B cell (primary cell): ENCODE measurements around the gene DMAC2. TPM values are rescaled to one million over a fixed set of nuclear protein-coding genes. Genes with fewer than 3 reads are reported as not detected.

Experiments used
- ATAC-seq: fragments of 200-7000 bp; cut with Tn5 transposase; one replicate; pipeline ENCODE4 v1.10.0; 2021; ENCODE audit warnings: low read depth, mild to moderate bottlenecking, moderate number of reproducible peaks, moderate library complexity
- CTCF ChIA-PET: fragments of 350-600 bp; sonication (Branson Sonifier 250); formaldehyde crosslinking; loops from one replicate; lab custom pipeline; 2021; ENCODE audit warnings: antibody characterized with exemption, inconsistent platforms; lab: Charles Lee
- POLR2A ChIA-PET: fragments of 350-600 bp; sonication (Branson Sonifier 250); formaldehyde crosslinking; loops from one replicate; lab custom pipeline; 2021; ENCODE audit warnings: antibody characterized with exemption; lab: Charles Lee
- DNase-seq: peaks from one replicate; pipeline ENCODE4 v3.0.0; 2013
- H2AFZ ChIP-seq: 2 replicates; pipeline ENCODE4 v1.6.1; 2012; ENCODE audit warnings: mild to moderate bottlenecking, low read depth, low read length; ENCODE audit not compliant: insufficient read depth, poor library complexity, severe bottlenecking
- H3K27ac ChIP-seq, 2 donors: 1 replicate in 1 of 2; 2 replicates in 1 of 2; pipeline ENCODE4 v1.5.1; 2012 to 2013; ENCODE audit warnings: low read length in 2 of 2, mild to moderate bottlenecking in 2 of 2, moderate library complexity in 1 of 2
- H3K27me3 ChIP-seq, 4 experiments: fragments of 200-600 bp in 1 of 4; sonication (generic) in 1 of 4; replicated peaks in 1 of 4; 1 replicate in 2 of 4; 2 replicates in 2 of 4; pipeline versions ENCODE4 v1.6.1 to v1.7.0; 2013 to 2016; ENCODE audit warnings: low read length in 3 of 4, mild to moderate bottlenecking in 2 of 4, mixed read lengths in 1 of 4, moderate library complexity in 1 of 4; ENCODE audit not compliant: insufficient read depth in 4 of 4, control insufficient read depth in 3 of 4; ENCODE audit errors: control extremely low read depth in 1 of 4
- H3K36me3 ChIP-seq, 2 experiments: replicated peaks in 1 of 2; 1 replicate in 1 of 2; 2 replicates in 1 of 2; pipeline versions ENCODE4 v1.6.1 to v1.7.1; 2013; ENCODE audit warnings: low read length in 1 of 2; ENCODE audit not compliant: insufficient read depth in 2 of 2, control insufficient read depth in 1 of 2; ENCODE audit errors: control extremely low read depth in 1 of 2, extremely low read depth in 1 of 2
- H3K4me1 ChIP-seq, 2 donors: fragments of 200-600 bp in 1 of 2; sonication (generic) in 1 of 2; 1 replicate in 1 of 2; 2 replicates in 1 of 2; pipeline versions ENCODE4 v1.5.1 to v1.6.1; 2013 to 2017; ENCODE audit warnings: low read length in 2 of 2; ENCODE audit not compliant: control insufficient read depth in 2 of 2, insufficient read depth in 2 of 2
- H3K4me2 ChIP-seq: replicated peaks from 2 replicates; pipeline ENCODE3; 2012; ENCODE audit warnings: mild to moderate bottlenecking, low read depth, low read length; ENCODE audit not compliant: poor library complexity, severe bottlenecking
- H3K4me3 ChIP-seq, 5 experiments: fragments of 200-600 bp in 1 of 5; sonication (generic) in 1 of 5; 1 replicate in 3 of 5; 2 replicates in 2 of 5; pipeline versions ENCODE4 v1.5.1 to v1.7.0; 2011 to 2016; ENCODE audit warnings: low read length in 4 of 5, mild to moderate bottlenecking in 4 of 5, low read depth in 2 of 5, control low read depth in 1 of 5, moderate library complexity in 1 of 5; ENCODE audit not compliant: insufficient read depth in 1 of 5; ENCODE audit errors: control extremely low read depth in 1 of 5, extremely low read depth in 1 of 5
- H3K79me2 ChIP-seq: fragments of 200-600 bp; sonication (generic); one replicate; pipeline ENCODE4 v1.6.0; 2016; ENCODE audit warnings: low read length; ENCODE audit not compliant: control insufficient read depth, insufficient read depth
- H3K9ac ChIP-seq: fragments of 200-600 bp; sonication (generic); 2 replicates; pipeline ENCODE4 v1.6.1; 2017; ENCODE audit warnings: mild to moderate bottlenecking, low read length, moderate library complexity
- H3K9me3 ChIP-seq, 3 donors: one replicate each; pipeline versions ENCODE4 v1.6.1 to v1.7.1; 2013; ENCODE audit warnings: low read length in 2 of 3; ENCODE audit not compliant: control insufficient read depth in 2 of 3, insufficient read depth in 1 of 3; ENCODE audit errors: control extremely low read depth in 1 of 3
- H4K20me1 ChIP-seq: 2 replicates; pipeline ENCODE4 v1.6.0; 2012; ENCODE audit warnings: mild to moderate bottlenecking, low read length; ENCODE audit not compliant: insufficient read depth, control insufficient read depth, poor library complexity, severe bottlenecking
- H3K27ac Mint-ChIP-seq: one replicate; pipeline ENCODE4 v1.8.0; 2021; ENCODE audit warnings: mixed read lengths
- H3K27me3 Mint-ChIP-seq: one replicate; pipeline ENCODE4 v1.8.0; 2021; ENCODE audit warnings: mixed read lengths
- H3K4me1 Mint-ChIP-seq: one replicate; pipeline ENCODE4 v1.8.0; 2021; ENCODE audit warnings: mixed read lengths
- H3K4me3 Mint-ChIP-seq: one replicate; pipeline ENCODE4 v1.8.0; 2021; ENCODE audit warnings: mixed read lengths
- H3K9me3 Mint-ChIP-seq: one replicate; pipeline ENCODE4 v1.8.0; 2022; ENCODE audit warnings: mixed read lengths; ENCODE audit not compliant: insufficient read depth
- EZH2 ChIP-seq: IDR thresholded peaks from 2 replicates; pipeline ENCODE4 v1.6.1; 2012; ENCODE audit warnings: borderline replicate concordance, low read depth, mild to moderate bottlenecking, moderate library complexity, low read length; ENCODE audit not compliant: insufficient read depth, poor library complexity, severe bottlenecking
- WGBS: methylation state at CpG from one replicate; pipeline ENCODE4 v1.1.5; 2013; ENCODE audit warnings: missing lambda C conversion rate; ENCODE audit not compliant: insufficient coverage; 5-methylcytosine and 5-hydroxymethylcytosine counted together
- intact Hi-C: fragments of 100-400 bp; cut with micrococcal nuclease; formaldehyde crosslinking; loops from one replicate; pipeline ENCODE4 v1.10.0; 2022
- polyA plus RNA-seq: library from polyadenylated mRNA; depleted of rRNA; stranded (reverse); fragments of >200 nt; gene quantifications from 2 replicates; pipeline ENCODE4 v1.2.3, GENCODE V29; 2012
- total RNA-seq, 2 donors: library from RNA; stranded (reverse); fragments of 120-200 nt in 1 of 2; gene quantifications; 1 replicate in 1 of 2; 2 replicates in 1 of 2; pipeline versions ENCODE4 v1.2.3 to v1.2.4, GENCODE V29; 2013 to 2022
- TF ChIP-seq, protein P1 (sequence below): fragments of 200-600 bp; IDR thresholded peaks from one replicate; pipeline ENCODE4 v1.8.0; 2022; ENCODE audit warnings: antibody characterized with exemption, mild to moderate bottlenecking

DMAC2 gene
- total and polyA plus RNA-seq, 2 donors (not counting 1 experiment from before 2014, with no cell fraction given), result 31.8 to 41.7 TPM

DNA sequence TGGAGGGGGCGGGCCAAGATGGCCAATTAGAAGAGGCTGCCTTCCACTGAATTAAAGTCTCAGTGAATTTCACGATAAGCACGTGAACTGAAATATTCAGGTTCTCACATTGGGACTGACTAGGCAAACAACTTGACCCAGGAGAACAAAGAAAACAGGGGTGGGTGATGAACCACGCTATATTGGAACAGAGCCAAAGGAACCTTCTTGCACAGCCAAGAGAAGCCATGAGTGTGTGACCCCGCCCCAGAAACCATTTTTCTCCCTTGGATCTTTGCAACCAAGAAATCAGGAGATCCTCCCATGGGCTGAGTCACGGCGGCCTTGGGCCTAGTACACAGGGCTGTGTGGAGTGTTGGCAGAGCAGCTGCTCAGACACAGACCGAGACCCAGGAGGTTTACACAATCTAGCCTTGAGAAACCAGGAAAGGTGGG is 40.1 kb upstream of the DMAC2 start:
- peaks cover 13% of the 10 kb centered on the region for H3K4me1 Mint-ChIP-seq
- Histone ChIP-seq H3K9ac (no peak overlapping the region), H4K20me1 (no peaks in the 10 kb centered on the region), H3K4me2 (no peak overlapping the region), H3K36me3 (no peaks in the 10 kb centered on the region), H3K27ac (no peak overlapping the region), H3K9me3 (peaks cover 0 to 6% (median 0%) of the 10 kb centered on the region in 3 donors), H3K4me1 (peaks cover 10 to 11% of the 10 kb centered on the region in 2 donors), H3K79me2 (no peaks in the 10 kb centered on the region), H3K4me3 (no peak overlapping the region), H2AFZ (no peak overlapping the region), H3K27me3 (peaks cover 0 to 13% (median 0%) of the 10 kb centered on the region in 4 experiments)
- H3K27me3 Mint-ChIP-seq, result peaks cover 24% of the 10 kb centered on the region
- 84% methylated on average over 8 of the region's 8 CpGs for WGBS
- TF ChIP-seq, protein P1, sequence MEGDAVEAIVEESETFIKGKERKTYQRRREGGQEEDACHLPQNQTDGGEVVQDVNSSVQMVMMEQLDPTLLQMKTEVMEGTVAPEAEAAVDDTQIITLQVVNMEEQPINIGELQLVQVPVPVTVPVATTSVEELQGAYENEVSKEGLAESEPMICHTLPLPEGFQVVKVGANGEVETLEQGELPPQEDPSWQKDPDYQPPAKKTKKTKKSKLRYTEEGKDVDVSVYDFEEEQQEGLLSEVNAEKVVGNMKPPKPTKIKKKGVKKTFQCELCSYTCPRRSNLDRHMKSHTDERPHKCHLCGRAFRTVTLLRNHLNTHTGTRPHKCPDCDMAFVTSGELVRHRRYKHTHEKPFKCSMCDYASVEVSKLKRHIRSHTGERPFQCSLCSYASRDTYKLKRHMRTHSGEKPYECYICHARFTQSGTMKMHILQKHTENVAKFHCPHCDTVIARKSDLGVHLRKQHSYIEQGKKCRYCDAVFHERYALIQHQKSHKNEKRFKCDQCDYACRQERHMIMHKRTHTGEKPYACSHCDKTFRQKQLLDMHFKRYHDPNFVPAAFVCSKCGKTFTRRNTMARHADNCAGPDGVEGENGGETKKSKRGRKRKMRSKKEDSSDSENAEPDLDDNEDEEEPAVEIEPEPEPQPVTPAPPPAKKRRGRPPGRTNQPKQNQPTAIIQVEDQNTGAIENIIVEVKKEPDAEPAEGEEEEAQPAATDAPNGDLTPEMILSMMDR, result no peak
- no peak for TF ChIP-seq EZH2
- POLR2A ChIA-PET, result no interaction called here
- no peak overlapping the region for H3K4me3 Mint-ChIP-seq
- intact Hi-C loops, result no loop called here
- ATAC-seq (no peak), DNase-seq (no peak)
- no peaks in the 10 kb centered on the region for H3K9me3 Mint-ChIP-seq
- no peak overlapping the region for H3K27ac Mint-ChIP-seq
- CTCF ChIA-PET, result no interaction called here

- no peak overlapping the region for H3K4me3 ChIP-seq
- no peak overlapping the region for H3K4me2 ChIP-seq
- Mint-ChIP-seq H3K4me3 (no peak overlapping the region), H3K27ac (no peak overlapping the region), H3K9me3 (no peaks in the 10 kb centered on the region), H3K4me1 (peaks cover 13% of the 10 kb centered on the region), H3K27me3 (peaks cover 19% of the 10 kb centered on the region)
- H3K9me3 ChIP-seq, result peaks cover 0 to 6% (median 0%) of the 10 kb centered on the region in 3 donors
- no peaks in the 10 kb centered on the region for H3K79me2 ChIP-seq
- intact Hi-C loops, result no loop called here
- H3K9ac ChIP-seq, result no peak overlapping the region
- ATAC-seq (no peak), DNase-seq (no peak)
- H2AFZ ChIP-seq, result no peak overlapping the region
- ChIA-PET POLR2A (no interaction called here), CTCF (no interaction called here)
- H3K27ac ChIP-seq, result no peak overlapping the region
- no peaks in the 10 kb centered on the region for H4K20me1 ChIP-seq
- no peak for TF ChIP-seq EZH2
- TF ChIP-seq, protein P1, result no peak
- 74% methylated on average over 8 of the region's 15 CpGs for WGBS
- H3K4me1 ChIP-seq, result peaks cover 10 to 11% of the 10 kb centered on the region in 2 donors
- H3K36me3 ChIP-seq, result no peaks in the 10 kb centered on the region
- H3K27me3 ChIP-seq, result peaks cover 0 to 13% (median 0%) of the 10 kb centered on the region in 4 experiments
Measured at GRCh38 chr19:41478875-41479756, 39.4 kb upstream of the DMAC2 start.
